Measurements from ENCODE around the gene CPNE4.
A peak's percentile ranks its signal among the peaks of the same experiment; 100 is the strongest.

DNA sequence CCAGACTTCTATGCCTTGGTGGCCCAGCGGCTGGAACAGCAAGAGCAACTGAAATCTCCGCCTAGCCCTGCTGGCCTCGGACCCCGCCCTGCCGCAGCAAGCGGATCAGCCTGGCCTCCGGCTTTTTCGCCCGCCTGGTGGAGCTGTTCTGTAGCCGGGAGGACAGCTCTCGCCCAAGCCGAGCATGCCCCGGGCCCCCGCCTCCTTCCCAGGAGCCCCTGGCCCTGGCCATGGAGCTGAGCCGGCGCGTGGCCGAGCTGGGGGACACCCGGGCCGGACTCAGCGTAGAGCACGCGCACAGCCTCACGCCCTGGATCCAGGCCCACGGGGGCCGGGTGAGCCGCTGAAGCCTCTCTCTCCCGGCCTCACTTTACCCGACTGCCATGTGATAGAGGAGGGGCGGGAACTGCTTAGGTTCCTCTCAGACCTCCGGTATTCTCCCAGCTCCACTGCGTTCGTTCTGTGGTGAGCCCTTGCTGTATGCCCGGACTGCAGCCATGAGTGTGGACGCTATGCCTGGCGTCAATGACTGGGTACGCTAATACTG, 507.9 kb downstream of the CPNE4 start:
- no peak for TF ChIP-seq POLR2A (IDR thresholded peaks at IDR 0.05)
- TF ChIP-seq, protein P1, sequence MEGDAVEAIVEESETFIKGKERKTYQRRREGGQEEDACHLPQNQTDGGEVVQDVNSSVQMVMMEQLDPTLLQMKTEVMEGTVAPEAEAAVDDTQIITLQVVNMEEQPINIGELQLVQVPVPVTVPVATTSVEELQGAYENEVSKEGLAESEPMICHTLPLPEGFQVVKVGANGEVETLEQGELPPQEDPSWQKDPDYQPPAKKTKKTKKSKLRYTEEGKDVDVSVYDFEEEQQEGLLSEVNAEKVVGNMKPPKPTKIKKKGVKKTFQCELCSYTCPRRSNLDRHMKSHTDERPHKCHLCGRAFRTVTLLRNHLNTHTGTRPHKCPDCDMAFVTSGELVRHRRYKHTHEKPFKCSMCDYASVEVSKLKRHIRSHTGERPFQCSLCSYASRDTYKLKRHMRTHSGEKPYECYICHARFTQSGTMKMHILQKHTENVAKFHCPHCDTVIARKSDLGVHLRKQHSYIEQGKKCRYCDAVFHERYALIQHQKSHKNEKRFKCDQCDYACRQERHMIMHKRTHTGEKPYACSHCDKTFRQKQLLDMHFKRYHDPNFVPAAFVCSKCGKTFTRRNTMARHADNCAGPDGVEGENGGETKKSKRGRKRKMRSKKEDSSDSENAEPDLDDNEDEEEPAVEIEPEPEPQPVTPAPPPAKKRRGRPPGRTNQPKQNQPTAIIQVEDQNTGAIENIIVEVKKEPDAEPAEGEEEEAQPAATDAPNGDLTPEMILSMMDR (IDR thresholded peaks at IDR 0.05 in 8 of 11, conservative IDR thresholded peaks at IDR 0.05 in 3 of 11): peak in 5 of 11 experiments; percentile 7 to 43 (median 24)
